Breast epithelium (tissue), 4 donors: Measurements from ENCODE around the gene RAB7A. TPM values are rescaled to one million over a fixed set of nuclear protein-coding genes. Genes with fewer than 3 reads are reported as not detected.
A peak's percentile ranks its signal among the peaks of the same experiment; 100 is the strongest.
"Not testable (repeated sequence)": the region's sequence is repeated elsewhere in the genome, so short reads cannot be mapped to it uniquely, and the experiment has no call there.

Experiments
- DNase-seq, 2 donors: peaks; one replicate each; pipeline ENCODE4 v3.0.0-alpha.2; 2019; ENCODE audit warnings: low spot score in 2 of 2
- H3K27ac ChIP-seq, 2 donors: fragments of 200-600 bp; sonication (generic) in 1 of 2; one replicate each; pipeline ENCODE4 v1.5.1; 2016 to 2019; ENCODE audit warnings: mild to moderate bottlenecking in 1 of 2
- H3K27me3 ChIP-seq, 2 donors: fragments of 200-600 bp; sonication (generic) in 1 of 2; one replicate each; pipeline versions ENCODE4 v1.5.1 to v1.6.0; 2017 to 2019; ENCODE audit warnings: control low read depth in 1 of 2, mild to moderate bottlenecking in 1 of 2
- H3K36me3 ChIP-seq: fragments of 200-600 bp; one replicate; pipeline ENCODE4 v1.5.1; 2019
- H3K4me1 ChIP-seq, 2 donors: fragments of 200-600 bp; sonication (generic); one replicate each; pipeline ENCODE4 v1.5.1; 2016 to 2019; ENCODE audit warnings: control low read depth in 1 of 2
- H3K4me3 ChIP-seq, 3 donors: fragments of 200-600 bp; sonication (generic); 1 replicate in 2 of 3; 2 replicates in 1 of 3; pipeline ENCODE4 v1.5.1; 2016 to 2019; ENCODE audit warnings: mild to moderate bottlenecking in 3 of 3, moderate library complexity in 2 of 3
- H3K9me3 ChIP-seq, 2 donors: fragments of 200-600 bp; sonication (generic) in 1 of 2; one replicate each; pipeline ENCODE4 v1.5.1; 2016 to 2019; ENCODE audit warnings: control low read depth in 1 of 2
- CTCF ChIP-seq, 3 donors: fragments of 450-650 bp; IDR thresholded peaks; one replicate each; pipeline ENCODE4 v1.5.1; 2016 to 2017; ENCODE audit warnings: antibody characterized with exemption in 3 of 3, mild to moderate bottlenecking in 3 of 3, moderate library complexity in 3 of 3
- POLR2A ChIP-seq: fragments of 450-650 bp; IDR thresholded peaks from one replicate; pipeline ENCODE4 v1.6.1; 2016; ENCODE audit warnings: antibody characterized with exemption, mild to moderate bottlenecking, moderate library complexity
- POLR2AphosphoS5 ChIP-seq, 3 donors: sonication (generic); formaldehyde crosslinking; IDR thresholded peaks; one replicate each; pipeline ENCODE4 v1.6.1; 2017; ENCODE audit warnings: antibody characterized with exemption in 3 of 3
- intact Hi-C: fragments of 100-400 bp; cut with DNase I; formaldehyde crosslinking; loops from one replicate; pipeline ENCODE4 v1.15.1; 2023; ENCODE audit warnings: low total_unique reads
- total RNA-seq, 3 donors: library from RNA; depleted of rRNA; stranded (reverse); fragments of >200 nt; gene quantifications; one replicate each; pipeline ENCODE4 v1.1.0, GENCODE V29; 2016

Gene RAB7A
- total RNA-seq, 3 donors from 2014 or later, result 105 to 114 (median 110) TPM

DNA sequence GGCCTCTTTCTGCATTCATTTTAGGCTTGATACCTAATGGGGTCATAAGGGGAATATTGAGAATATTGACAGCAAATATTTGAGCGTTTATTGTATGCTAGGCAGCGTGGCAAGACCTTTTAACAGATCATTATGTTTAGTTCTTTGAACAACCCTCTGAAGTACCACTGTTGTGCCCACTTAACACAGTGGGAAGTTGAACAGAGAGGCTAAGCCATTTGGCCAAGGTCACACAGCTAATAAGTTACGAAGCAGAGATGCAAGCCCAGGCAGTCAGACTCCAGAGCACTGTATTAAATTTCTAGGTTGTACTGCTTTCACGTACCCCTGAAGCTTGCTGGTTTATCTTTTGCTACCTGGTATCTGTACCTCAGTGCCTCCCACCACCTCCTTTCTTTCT, 1.1 kb downstream of the RAB7A start:
- no peak for DNase-seq
- TF ChIP-seq POLR2AphosphoS5 (IDR thresholded peaks at IDR 0.05) (no peak), CTCF (IDR thresholded peaks at IDR 0.05) (no peak), POLR2A (no peak)
- intact Hi-C loops, result no loop called here
- Histone ChIP-seq H3K9me3 (no peaks in the 10 kb centered on the region), H3K27ac (peak overlapping the region; percentile 100), H3K4me1 (peaks cover 6 to 13% of the 10 kb centered on the region in 2 donors), H3K4me3 (peak overlapping the region; percentile 99 to 100 (median 99)), H3K27me3 (no peaks in the 10 kb centered on the region), H3K36me3 (no peaks in the 10 kb centered on the region)

DNA sequence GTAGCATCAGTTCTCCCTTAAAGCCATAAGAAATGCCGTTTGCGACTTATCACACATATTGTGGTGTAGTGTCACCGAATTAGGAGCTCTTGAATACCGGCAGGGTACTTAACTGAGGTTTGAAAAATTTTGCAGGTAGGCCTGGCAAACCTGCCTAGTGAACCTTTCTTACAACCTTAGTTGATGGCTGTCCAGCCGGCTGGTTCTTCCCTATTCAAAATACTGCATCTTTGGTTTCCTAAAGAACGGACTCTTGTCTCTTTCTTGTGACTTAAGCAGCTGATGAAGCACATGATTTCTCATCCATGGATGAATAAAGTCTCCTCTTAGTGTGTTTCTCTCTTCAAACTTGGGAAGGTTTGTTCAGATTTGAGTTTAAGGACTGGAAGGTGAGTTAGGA, 1.5 kb downstream of the RAB7A start:
- no peaks in the 10 kb centered on the region for H3K9me3 ChIP-seq
- TF ChIP-seq CTCF (IDR thresholded peaks at IDR 0.05), result no peak
- no peak for TF ChIP-seq POLR2AphosphoS5 (IDR thresholded peaks at IDR 0.05)
- no peak for TF ChIP-seq POLR2A
- peaks cover 6 to 13% of the 10 kb centered on the region in 2 donors for H3K4me1 ChIP-seq
- no peaks in the 10 kb centered on the region for H3K27me3 ChIP-seq
- intact Hi-C loops, result no loop called here
- H3K4me3 ChIP-seq, result peak overlapping the region; percentile 99 to 100 (median 99)
- peak overlapping the region; percentile 100 for H3K27ac ChIP-seq
- H3K36me3 ChIP-seq, result no peaks in the 10 kb centered on the region
- no peak for DNase-seq

- H3K27ac ChIP-seq, result peak overlapping the region in 1 of 2 donors; percentile 100
- H3K9me3 ChIP-seq, result no peaks in the 10 kb centered on the region
- no peaks in the 10 kb centered on the region for H3K27me3 ChIP-seq
- DNase-seq, result no peak
- TF ChIP-seq POLR2A (no peak), POLR2AphosphoS5 (IDR thresholded peaks at IDR 0.05) (no peak), CTCF (IDR thresholded peaks at IDR 0.05) (no peak)
- H3K4me1 ChIP-seq, result peaks cover 6 to 13% of the 10 kb centered on the region in 2 donors
- H3K4me3 ChIP-seq, result peak overlapping the region; percentile 99 to 100 (median 99)
- H3K36me3 ChIP-seq, result no peaks in the 10 kb centered on the region
- intact Hi-C loops, result no loop called here
Observed at GRCh38 chr3:128727996-128728395, 2.0 kb downstream of the RAB7A start.

DNA sequence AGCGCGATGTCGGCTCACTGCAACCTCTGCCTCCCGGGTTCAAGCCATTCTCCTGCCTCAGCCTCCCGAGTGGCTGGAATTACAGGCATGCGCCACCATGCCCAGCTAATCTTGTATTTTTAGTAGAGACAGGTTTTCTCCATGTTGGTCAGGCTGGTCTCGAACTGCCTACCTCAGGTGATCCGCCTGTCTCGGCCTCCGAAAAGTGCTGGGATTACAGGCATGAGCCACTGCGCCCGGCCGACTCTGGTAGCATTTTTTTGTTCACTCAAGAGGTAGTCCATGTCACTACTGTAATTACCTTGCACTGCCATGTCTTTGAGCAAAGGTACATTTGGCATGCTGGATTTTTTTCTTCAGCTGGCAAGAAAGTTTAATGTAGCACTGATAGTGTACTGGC, 2.5 kb downstream of the RAB7A start:
- H3K9me3 ChIP-seq, DNase-seq, intact Hi-C loops, H3K36me3 ChIP-seq, H3K27me3 ChIP-seq: not testable (repeated sequence)
- peak overlapping the region in 2 of 3 donors; percentile 27 to 99 for H3K4me3 ChIP-seq
- peak overlapping the region in 1 of 2 donors; percentile 100 for H3K27ac ChIP-seq
- H3K4me1 ChIP-seq, result peaks cover 6 to 13% of the 10 kb centered on the region in 2 donors

DNA sequence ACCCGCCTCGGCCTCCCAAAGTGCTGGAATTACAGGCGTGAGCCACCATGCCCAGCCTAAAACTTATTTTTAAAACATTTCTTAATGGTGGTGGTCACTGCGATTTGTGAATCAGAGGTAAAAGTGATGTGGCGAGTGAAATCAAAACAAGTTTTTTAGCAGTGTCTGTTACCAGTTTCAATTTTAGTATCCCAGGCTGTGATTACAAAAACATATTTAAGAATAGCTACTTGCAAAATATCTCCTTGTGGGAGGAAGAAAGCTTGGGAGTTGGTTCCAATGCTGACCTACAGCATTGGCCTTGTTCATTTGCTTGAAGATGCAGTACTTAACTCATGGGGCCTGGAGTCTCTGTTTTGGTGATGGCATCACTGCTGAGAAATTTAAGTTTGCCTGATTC, 4.5 kb downstream of the RAB7A start:
- Histone ChIP-seq H3K36me3 (no peaks in the 10 kb centered on the region), H3K27me3 (no peaks in the 10 kb centered on the region), H3K4me1 (peaks cover 6 to 13% of the 10 kb centered on the region in 2 donors), H3K27ac (peak overlapping the region in 1 of 2 donors; percentile 15), H3K4me3 (peak overlapping the region in 1 of 3 donors; percentile 17), H3K9me3 (no peaks in the 10 kb centered on the region)
- DNase-seq, result no peak
- TF ChIP-seq POLR2AphosphoS5 (IDR thresholded peaks at IDR 0.05), result no peak
- TF ChIP-seq CTCF (IDR thresholded peaks at IDR 0.05), result no peak
- TF ChIP-seq POLR2A, result no peak
- intact Hi-C loops, result no loop called here
